GM19467 (cell line): ENCODE results near the gene MINAR1.

Experiments
- ATAC-seq: cut with Tn5 transposase; IDR thresholded peaks from one replicate; pipeline ENCODE4 v1.9.1; 2021; ENCODE audit warnings: mild to moderate bottlenecking, moderate library complexity; ENCODE audit not compliant: unreplicated experiment

MINAR1 gene

GRCh38 chr15:79432345-79433275, 474 bp downstream of the MINAR1 start:
- no peak for ATAC-seq

- ATAC-seq: no peak
Observed at GRCh38 chr15:79433276-79433990, 1.3 kb downstream of the MINAR1 start.

- ATAC-seq: no peak
Observed at GRCh38 chr15:79434361-79434760, 2.2 kb downstream of the MINAR1 start.

- no peak for ATAC-seq
Observed at GRCh38 chr15:79436037-79436780, 4.1 kb downstream of the MINAR1 start.

- ATAC-seq: no peak
Observed at GRCh38 chr15:79437275-79438000, 5.3 kb downstream of the MINAR1 start.

- no peak for ATAC-seq
Observed at GRCh38 chr15:79439236-79439635, 7.1 kb downstream of the MINAR1 start.

- no peak for ATAC-seq
Observed at GRCh38 chr15:79440355-79440908, 8.3 kb downstream of the MINAR1 start.

- no peak for ATAC-seq
Observed at GRCh38 chr15:79442911-79443310, 10.8 kb downstream of the MINAR1 start.

- no peak for ATAC-seq
Observed at GRCh38 chr15:79447060-79447459, 14.9 kb downstream of the MINAR1 start.

- no peak for ATAC-seq
Observed at GRCh38 chr15:79450648-79451047, 18.5 kb downstream of the MINAR1 start.

GRCh38 chr15:79451361-79451999, 19.3 kb downstream of the MINAR1 start:
- no peak for ATAC-seq

- ATAC-seq: no peak
Observed at GRCh38 chr15:79452244-79453051, 20.3 kb downstream of the MINAR1 start.

GRCh38 chr15:79453446-79453845, 21.3 kb downstream of the MINAR1 start:
- ATAC-seq: no peak

GRCh38 chr15:79454063-79454462, 21.9 kb downstream of the MINAR1 start:
- ATAC-seq: no peak

- ATAC-seq: no peak
Observed at GRCh38 chr15:79455361-79455760, 23.2 kb downstream of the MINAR1 start.

- no peak for ATAC-seq
Observed at GRCh38 chr15:79455943-79456342, 23.8 kb downstream of the MINAR1 start.

GRCh38 chr15:79458491-79458890, 26.4 kb downstream of the MINAR1 start:
- no peak for ATAC-seq

GRCh38 chr15:79459666-79460065, 27.5 kb downstream of the MINAR1 start:
- ATAC-seq: no peak
